ENCODE results near the gene RANBP3.

Gene RANBP3

GRCh38 chr19:6020166-6020882 is 42.4 kb upstream of the RANBP3 start:
- Histone ChIP-seq H3K79me2 (ENCODE audit: control insufficient read depth, insufficient read depth, low read length, poor library complexity) (no peaks in the 10 kb centered on the region), H3K4ac (ENCODE audit: low read depth, low read length) (no peak overlapping the region), H2AFZ (ENCODE audit: insufficient read depth, low read length, poor library complexity) (no peak overlapping the region), H3K79me1 (ENCODE audit: low read length) (peaks cover 2% of the 10 kb centered on the region), H3K27me3 (ENCODE audit: insufficient read depth, low read length) (no peaks in the 10 kb centered on the region), H3K4me2 (ENCODE audit: low read length) (no peak overlapping the region), H2AK5ac (ENCODE audit: low read length) (no peak overlapping the region), H3K18ac (ENCODE audit: low read length) (no peak overlapping the region), H3K36me3 (ENCODE audit: control insufficient read depth in 1 of 2, insufficient read depth in 2 of 2, low read length in 2 of 2) (no peaks in the 10 kb centered on the region), H2BK120ac (ENCODE audit: insufficient read depth, low read length, poor library complexity) (peak overlapping the region; percentile 3), H3K4me1 (ENCODE audit: control insufficient read depth in 1 of 2, insufficient read depth in 2 of 2, low read length in 2 of 2) (peaks cover 15 to 21% of the 10 kb centered on the region in 2 experiments), H3K14ac (ENCODE audit: low read length) (no peak overlapping the region), H3K9me3 (ENCODE audit: insufficient read depth, low read depth, low read length) (no peaks in the 10 kb centered on the region), H3K9ac (ENCODE audit: low read length) (no peak overlapping the region), H4K8ac (ENCODE audit: low read depth, low read length) (no peak overlapping the region), H4K12ac (ENCODE audit: low read depth, low read length) (no peak overlapping the region), H3K27ac (ENCODE audit: low read depth, low read length) (no peak overlapping the region), H2BK12ac (ENCODE audit: low read length) (no peak overlapping the region), H3K23ac (ENCODE audit: low read length) (no peak overlapping the region), H4K91ac (ENCODE audit: low read depth, low read length) (peak overlapping the region; percentile 41), H2BK5ac (ENCODE audit: low read depth, low read length, poor library complexity) (no peak overlapping the region), H3K4me3 (ENCODE audit: low read depth, low read length) (no peak overlapping the region)
- no peak for DNase-seq
- WGBS (ENCODE audit: extremely low coverage, insufficient coverage, insufficient read length), result no CpG with 5 or more reads among the region's 20 CpGs

- Histone ChIP-seq H3K4me3 (ENCODE audit: low read depth, low read length) (no peak overlapping the region), H3K79me2 (ENCODE audit: control insufficient read depth, insufficient read depth, low read length, poor library complexity) (no peaks in the 10 kb centered on the region), H2BK12ac (ENCODE audit: low read length) (no peak overlapping the region), H3K23ac (ENCODE audit: low read length) (no peak overlapping the region), H3K79me1 (ENCODE audit: low read length) (peaks cover 2% of the 10 kb centered on the region), H3K27me3 (ENCODE audit: insufficient read depth, low read length) (no peaks in the 10 kb centered on the region), H3K14ac (ENCODE audit: low read length) (no peak overlapping the region), H3K18ac (ENCODE audit: low read length) (no peak overlapping the region), H2AFZ (ENCODE audit: insufficient read depth, low read length, poor library complexity) (no peak overlapping the region), H3K9ac (ENCODE audit: low read length) (no peak overlapping the region), H4K12ac (ENCODE audit: low read depth, low read length) (no peak overlapping the region), H2BK5ac (ENCODE audit: low read depth, low read length, poor library complexity) (no peak overlapping the region), H2BK120ac (ENCODE audit: insufficient read depth, low read length, poor library complexity) (no peak overlapping the region), H4K91ac (ENCODE audit: low read depth, low read length) (no peak overlapping the region), H3K27ac (ENCODE audit: low read depth, low read length) (no peak overlapping the region), H3K36me3 (ENCODE audit: control insufficient read depth in 1 of 2, insufficient read depth in 2 of 2, low read length in 2 of 2) (no peaks in the 10 kb centered on the region), H3K4ac (ENCODE audit: low read depth, low read length) (no peak overlapping the region), H2AK5ac (ENCODE audit: low read length) (no peak overlapping the region), H3K4me1 (ENCODE audit: control insufficient read depth in 1 of 2, insufficient read depth in 2 of 2, low read length in 2 of 2) (peaks cover 15 to 19% of the 10 kb centered on the region in 2 experiments), H3K9me3 (ENCODE audit: insufficient read depth, low read depth, low read length) (no peaks in the 10 kb centered on the region), H4K8ac (ENCODE audit: low read depth, low read length) (no peak overlapping the region), H3K4me2 (ENCODE audit: low read length) (no peak overlapping the region)
- WGBS (ENCODE audit: extremely low coverage, insufficient coverage, insufficient read length), result no CpG with 5 or more reads among the region's 10 CpGs
- DNase-seq, result no peak
Measured at GRCh38 chr19:6018786-6019185, 40.8 kb upstream of the RANBP3 start.

GRCh38 chr19:6017576-6017975 is 39.6 kb upstream of the RANBP3 start:
- H3K4me3 ChIP-seq (ENCODE audit: low read depth, low read length), result no peak overlapping the region
- H3K9me3 ChIP-seq (ENCODE audit: insufficient read depth, low read depth, low read length), result no peaks in the 10 kb centered on the region
- WGBS (ENCODE audit: extremely low coverage, insufficient coverage, insufficient read length), result no CpG with 5 or more reads among the region's 11 CpGs
- no peak overlapping the region for H3K27ac ChIP-seq (ENCODE audit: low read depth, low read length)
- no peak for DNase-seq
- H3K36me3 ChIP-seq (ENCODE audit: control insufficient read depth in 1 of 2, insufficient read depth in 2 of 2, low read length in 2 of 2), result no peaks in the 10 kb centered on the region
- no peak overlapping the region for H3K18ac ChIP-seq (ENCODE audit: low read length)
- H4K8ac ChIP-seq (ENCODE audit: low read depth, low read length), result no peak overlapping the region
- no peak overlapping the region for H2AFZ ChIP-seq (ENCODE audit: insufficient read depth, low read length, poor library complexity)
- H3K4me2 ChIP-seq (ENCODE audit: low read length), result no peak overlapping the region
- no peaks in the 10 kb centered on the region for H3K79me2 ChIP-seq (ENCODE audit: control insufficient read depth, insufficient read depth, low read length, poor library complexity)
- no peak overlapping the region for H4K12ac ChIP-seq (ENCODE audit: low read depth, low read length)
- H3K9ac ChIP-seq (ENCODE audit: low read length), result no peak overlapping the region
- no peak overlapping the region for H2BK5ac ChIP-seq (ENCODE audit: low read depth, low read length, poor library complexity)
- no peaks in the 10 kb centered on the region for H3K27me3 ChIP-seq (ENCODE audit: insufficient read depth, low read length)
- peaks cover 2% of the 10 kb centered on the region for H3K79me1 ChIP-seq (ENCODE audit: low read length)
- H3K23ac ChIP-seq (ENCODE audit: low read length), result no peak overlapping the region
- H2BK120ac ChIP-seq (ENCODE audit: insufficient read depth, low read length, poor library complexity), result no peak overlapping the region
- H3K4ac ChIP-seq (ENCODE audit: low read depth, low read length), result no peak overlapping the region
- no peak overlapping the region for H2AK5ac ChIP-seq (ENCODE audit: low read length)
- no peak overlapping the region for H2BK12ac ChIP-seq (ENCODE audit: low read length)
- no peak overlapping the region for H4K91ac ChIP-seq (ENCODE audit: low read depth, low read length)
- no peak overlapping the region for H3K14ac ChIP-seq (ENCODE audit: low read length)
- H3K4me1 ChIP-seq (ENCODE audit: control insufficient read depth in 1 of 2, insufficient read depth in 2 of 2, low read length in 2 of 2), result peaks cover 12 to 13% of the 10 kb centered on the region in 2 experiments

GRCh38 chr19:6015841-6016545 is 38.1 kb upstream of the RANBP3 start:
- no peaks in the 10 kb centered on the region for H3K9me3 ChIP-seq (ENCODE audit: insufficient read depth, low read depth, low read length)
- no peak overlapping the region for H3K4ac ChIP-seq (ENCODE audit: low read depth, low read length)
- H3K9ac ChIP-seq (ENCODE audit: low read length), result no peak overlapping the region
- no peaks in the 10 kb centered on the region for H3K79me2 ChIP-seq (ENCODE audit: control insufficient read depth, insufficient read depth, low read length, poor library complexity)
- H3K27ac ChIP-seq (ENCODE audit: low read depth, low read length), result no peak overlapping the region
- WGBS (ENCODE audit: extremely low coverage, insufficient coverage, insufficient read length), result no CpG with 5 or more reads among the region's 26 CpGs
- peak; percentile 54 to 79 for DNase-seq
- peaks cover 12% of the 10 kb centered on the region in 2 experiments for H3K4me1 ChIP-seq (ENCODE audit: control insufficient read depth in 1 of 2, insufficient read depth in 2 of 2, low read length in 2 of 2)
- H2AK5ac ChIP-seq (ENCODE audit: low read length), result no peak overlapping the region
- H3K4me3 ChIP-seq (ENCODE audit: low read depth, low read length), result no peak overlapping the region
- no peak overlapping the region for H4K91ac ChIP-seq (ENCODE audit: low read depth, low read length)
- peaks cover 2% of the 10 kb centered on the region for H3K79me1 ChIP-seq (ENCODE audit: low read length)
- no peak overlapping the region for H4K12ac ChIP-seq (ENCODE audit: low read depth, low read length)
- H3K4me2 ChIP-seq (ENCODE audit: low read length), result no peak overlapping the region
- H3K27me3 ChIP-seq (ENCODE audit: insufficient read depth, low read length), result no peaks in the 10 kb centered on the region
- H3K14ac ChIP-seq (ENCODE audit: low read length), result no peak overlapping the region
- H4K8ac ChIP-seq (ENCODE audit: low read depth, low read length), result no peak overlapping the region
- H2AFZ ChIP-seq (ENCODE audit: insufficient read depth, low read length, poor library complexity), result no peak overlapping the region
- no peaks in the 10 kb centered on the region for H3K36me3 ChIP-seq (ENCODE audit: control insufficient read depth in 1 of 2, insufficient read depth in 2 of 2, low read length in 2 of 2)
- no peak overlapping the region for H2BK5ac ChIP-seq (ENCODE audit: low read depth, low read length, poor library complexity)
- no peak overlapping the region for H2BK12ac ChIP-seq (ENCODE audit: low read length)
- no peak overlapping the region for H2BK120ac ChIP-seq (ENCODE audit: insufficient read depth, low read length, poor library complexity)
- no peak overlapping the region for H3K23ac ChIP-seq (ENCODE audit: low read length)
- H3K18ac ChIP-seq (ENCODE audit: low read length), result no peak overlapping the region

Measured in trophoblast cell (in vitro differentiated cells and primary cell).